H9 (cell line): ENCODE data around the gene DNAJC15. TPM values are rescaled to one million over a fixed set of nuclear protein-coding genes. Genes with fewer than 3 reads are reported as not detected.

Experiments
- DNase-seq: peaks from one replicate; pipeline ENCODE4 v3.0.0-alpha.2; 2017
- H2AFZ ChIP-seq: one replicate; pipeline ENCODE4 v1.6.1; 2013; ENCODE audit warnings: mild to moderate bottlenecking, low read length, control low read depth, moderate library complexity
- H2AK5ac ChIP-seq: 2 replicates; pipeline ENCODE4 v1.6.1; 2013; ENCODE audit warnings: low read length, control low read depth, mixed read lengths; ENCODE audit not compliant: insufficient read length
- H2BK120ac ChIP-seq: one replicate; pipeline ENCODE4 v1.6.1; 2013; ENCODE audit warnings: low read depth, mild to moderate bottlenecking, low read length, control low read depth, inconsistent platforms; ENCODE audit not compliant: poor library complexity, severe bottlenecking
- H2BK12ac ChIP-seq: 2 replicates; pipeline ENCODE4 v1.6.1; 2013; ENCODE audit warnings: low read length, control low read depth, mixed read lengths, low read depth; ENCODE audit not compliant: insufficient read length
- H2BK15ac ChIP-seq: 2 replicates; pipeline ENCODE4 v1.6.1; 2013; ENCODE audit warnings: low read depth, low read length, control low read depth
- H2BK20ac ChIP-seq: one replicate; pipeline ENCODE4 v1.6.1; 2013; ENCODE audit warnings: low read depth, mild to moderate bottlenecking, low read length, control low read depth, inconsistent platforms; ENCODE audit not compliant: poor library complexity, severe bottlenecking
- H2BK5ac ChIP-seq: 2 replicates; pipeline ENCODE4 v1.6.1; 2013; ENCODE audit warnings: low read length, control low read depth, mixed read lengths; ENCODE audit not compliant: insufficient read length
- H3K14ac ChIP-seq: 2 replicates; pipeline ENCODE4 v1.6.1; 2013; ENCODE audit warnings: low read length, control low read depth; ENCODE audit not compliant: insufficient read depth
- H3K18ac ChIP-seq: 2 replicates; pipeline ENCODE4 v1.6.1; 2013; ENCODE audit warnings: low read depth, mild to moderate bottlenecking, mixed read lengths, low read length, control low read depth; ENCODE audit not compliant: insufficient read length
- H3K23ac ChIP-seq: 2 replicates; pipeline ENCODE4 v1.6.1; 2013; ENCODE audit warnings: low read length, control low read depth, mixed read lengths, low read depth; ENCODE audit not compliant: insufficient read length
- H3K23me2 ChIP-seq: 2 replicates; pipeline ENCODE4 v1.6.1; 2013; ENCODE audit warnings: low read depth, mild to moderate bottlenecking, mixed read lengths, low read length, control low read depth; ENCODE audit not compliant: insufficient read length, poor library complexity, severe bottlenecking
- H3K27ac ChIP-seq: 2 replicates; pipeline ENCODE4 v1.5.1; 2013; ENCODE audit warnings: low read length, control low read depth, mixed read lengths, low read depth; ENCODE audit not compliant: insufficient read length
- H3K27me3 ChIP-seq: 2 replicates; pipeline ENCODE4 v1.6.1; 2013; ENCODE audit warnings: low read length, control low read depth, inconsistent platforms; ENCODE audit not compliant: insufficient read depth
- H3K4ac ChIP-seq: 2 replicates; pipeline ENCODE4 v1.6.1; 2013; ENCODE audit warnings: low read depth, mild to moderate bottlenecking, control low read depth, inconsistent platforms, low read length, moderate library complexity
- H3K4me1 ChIP-seq: 2 replicates; pipeline ENCODE4 v1.6.1; 2013; ENCODE audit warnings: low read length, control low read depth, inconsistent platforms; ENCODE audit not compliant: insufficient read depth
- H3K4me2 ChIP-seq: 2 replicates; pipeline ENCODE4 v1.6.1; 2013; ENCODE audit warnings: low read length, control low read depth, mixed read lengths; ENCODE audit not compliant: insufficient read length, insufficient read depth
- H3K56ac ChIP-seq: 2 replicates; pipeline ENCODE4 v1.6.1; 2013; ENCODE audit warnings: low read depth, mild to moderate bottlenecking, mixed read lengths, low read length, control low read depth; ENCODE audit not compliant: insufficient read length
- H3K79me1 ChIP-seq: 2 replicates; pipeline ENCODE4 v1.6.1; 2013; ENCODE audit warnings: low read depth, mild to moderate bottlenecking, moderate library complexity, low read length, control low read depth, inconsistent platforms; ENCODE audit not compliant: insufficient read depth, poor library complexity, severe bottlenecking
- H3K79me2 ChIP-seq: 2 replicates; pipeline ENCODE4 v1.6.1; 2013; ENCODE audit warnings: low read length, control low read depth, inconsistent platforms; ENCODE audit not compliant: insufficient read depth
- H3K9ac ChIP-seq: 2 replicates; pipeline ENCODE4 v1.6.1; 2013; ENCODE audit warnings: low read length, control low read depth, mixed read lengths; ENCODE audit not compliant: insufficient read length; ENCODE audit errors: extremely low read depth
- H3K9me3 ChIP-seq: one replicate; pipeline ENCODE4 v1.6.1; 2013; ENCODE audit warnings: low read depth, low read length, inconsistent platforms; ENCODE audit not compliant: control insufficient read depth
- H3T11ph ChIP-seq: one replicate; pipeline ENCODE4 v1.6.1; 2013; ENCODE audit warnings: mild to moderate bottlenecking, low read length, control low read depth, inconsistent platforms
- H4K20me1 ChIP-seq: one replicate; pipeline ENCODE4 v1.6.1; 2013; ENCODE audit not compliant: control insufficient read depth, insufficient read length, insufficient read depth
- H4K5ac ChIP-seq: 2 replicates; pipeline ENCODE4 v1.6.1; 2013; ENCODE audit warnings: low read depth, mild to moderate bottlenecking, mixed read lengths, low read length, control low read depth; ENCODE audit not compliant: insufficient read length
- H4K8ac ChIP-seq: replicated peaks from 2 replicates; pipeline ENCODE4 v1.6.1; 2013; ENCODE audit warnings: low read length, control low read depth, mixed read lengths, low read depth; ENCODE audit not compliant: insufficient read length
- H4K91ac ChIP-seq: 2 replicates; pipeline ENCODE4 v1.6.1; 2013; ENCODE audit warnings: low read depth, mild to moderate bottlenecking, moderate library complexity, mixed read lengths, low read length, control low read depth; ENCODE audit not compliant: insufficient read length
- H3K27ac Mint-ChIP-seq, 3 experiments: 2 replicates in 2 of 3; 3 replicates in 1 of 3; pipeline ENCODE4 v1.8.0; 2020 to 2021; ENCODE audit warnings: mixed read lengths in 3 of 3, mild to moderate bottlenecking in 1 of 3, moderate library complexity in 1 of 3
- H3K27me3 Mint-ChIP-seq: 2 replicates; pipeline ENCODE4 v1.8.0; 2021; ENCODE audit warnings: low read depth, mild to moderate bottlenecking, moderate library complexity, mixed read lengths
- H3K36me3 Mint-ChIP-seq, 3 experiments: 2 replicates in 2 of 3; 3 replicates in 1 of 3; pipeline ENCODE4 v1.8.0; 2020 to 2021; ENCODE audit warnings: low read depth in 3 of 3, mixed read lengths in 3 of 3; ENCODE audit not compliant: insufficient read depth in 1 of 3
- H3K4me1 Mint-ChIP-seq, 2 experiments: 2 replicates each; pipeline ENCODE4 v1.8.0; 2020; ENCODE audit warnings: mixed read lengths in 2 of 2
- H3K4me3 Mint-ChIP-seq, 2 experiments: 2 replicates in 1 of 2; 3 replicates in 1 of 2; pipeline ENCODE4 v1.8.0; 2020 to 2021; ENCODE audit warnings: mild to moderate bottlenecking in 2 of 2, mixed read lengths in 2 of 2, moderate library complexity in 1 of 2
- H3K9me3 Mint-ChIP-seq, 2 experiments: 2 replicates in 1 of 2; 3 replicates in 1 of 2; pipeline ENCODE4 v1.8.0; 2020; ENCODE audit warnings: mild to moderate bottlenecking in 2 of 2, mixed read lengths in 2 of 2, moderate library complexity in 1 of 2
- CTCF ChIP-seq: fragments of 200-600 bp; sonication (generic); conservative IDR thresholded peaks from 3 replicates; pipeline ENCODE4 v1.8.0; 2021; ENCODE audit warnings: antibody characterized with exemption, mild to moderate bottlenecking
- WGBS: extraction: QIAGEN DNeasy Blood & Tissue Kit; methylation state at CpG from one replicate; pipeline ENCODE4 v1.1.7; 2013; ENCODE audit warnings: missing lambda C conversion rate, low lambda C conversion rate, mixed read lengths; ENCODE audit not compliant: insufficient read length; ENCODE audit errors: extremely low coverage; 5-methylcytosine and 5-hydroxymethylcytosine counted together
- total RNA-seq: library from RNA; stranded (reverse); gene quantifications from 2 replicates; pipeline ENCODE4 v1.2.1, GENCODE V29; 2021

Gene DNAJC15
- total RNA-seq, 1 experiment from 2014 or later, result 13.4 TPM

GRCh38 chr13:42996584-42996983 lies 26.8 kb upstream of the DNAJC15 start:
- Histone ChIP-seq H3K79me1 (no peaks in the 10 kb centered on the region), H2AFZ (no peak overlapping the region), H2BK20ac (no peak overlapping the region), H3K4me1 (no peaks in the 10 kb centered on the region), H3K4me2 (no peak overlapping the region), H3K4ac (no peak overlapping the region), H3K23ac (no peak overlapping the region), H3K14ac (no peak overlapping the region), H2BK5ac (no peak overlapping the region), H3K23me2 (peaks cover 12% of the 10 kb centered on the region), H3K27me3 (no peaks in the 10 kb centered on the region; the same call in 1 of the 2 replicates), H2BK12ac (no peak overlapping the region), H3K27ac (no peak overlapping the region), H3K56ac (no peak overlapping the region), H4K20me1 (no peaks in the 10 kb centered on the region), H3K79me2 (no peaks in the 10 kb centered on the region), H3K9me3 (no peaks in the 10 kb centered on the region), H4K5ac (no peak overlapping the region), H4K91ac (no peak overlapping the region), H3K18ac (no peak overlapping the region), H2BK15ac (no peak overlapping the region), H2AK5ac (no peak overlapping the region), H2BK120ac (no peak overlapping the region), H3T11ph (no peak overlapping the region), H4K8ac (no peak overlapping the region), H3K9ac (no peak overlapping the region)
- H3K4me1 Mint-ChIP-seq, result peaks cover 10 to 11% of the 10 kb centered on the region in 2 experiments
- H3K36me3 Mint-ChIP-seq, result no peaks in the 10 kb centered on the region
- no peak for DNase-seq
- H3K27me3 Mint-ChIP-seq, result peaks cover 23% of the 10 kb centered on the region
- TF ChIP-seq CTCF, result no peak
- WGBS, result no CpG with 5 or more reads among the region's 3 CpGs
- no peaks in the 10 kb centered on the region for H3K9me3 Mint-ChIP-seq
- H3K27ac Mint-ChIP-seq, result no peak overlapping the region
- no peak overlapping the region for H3K4me3 Mint-ChIP-seq
